C4-2B (cell line): ENCODE results near the gene TSPAN18.

Source experiments
- H3K27ac ChIP-seq: fragments of 450-650 bp; 2 replicates; pipeline ENCODE4 v1.5.1; 2017
- ZFX ChIP-seq: fragments of 450-650 bp; IDR thresholded peaks from 2 replicates; pipeline ENCODE4 v1.6.1; 2017
- TF ChIP-seq, protein P1 (sequence below): fragments of 450-650 bp; conservative IDR thresholded peaks from 2 replicates; pipeline ENCODE4 v1.5.1; 2017; ENCODE audit warnings: mild to moderate bottlenecking

TSPAN18 gene

GRCh38 chr11:44906649-44907048 is 179.9 kb downstream of the TSPAN18 start:
- H3K27ac ChIP-seq, result no peak overlapping the region
- TF ChIP-seq, protein P1, sequence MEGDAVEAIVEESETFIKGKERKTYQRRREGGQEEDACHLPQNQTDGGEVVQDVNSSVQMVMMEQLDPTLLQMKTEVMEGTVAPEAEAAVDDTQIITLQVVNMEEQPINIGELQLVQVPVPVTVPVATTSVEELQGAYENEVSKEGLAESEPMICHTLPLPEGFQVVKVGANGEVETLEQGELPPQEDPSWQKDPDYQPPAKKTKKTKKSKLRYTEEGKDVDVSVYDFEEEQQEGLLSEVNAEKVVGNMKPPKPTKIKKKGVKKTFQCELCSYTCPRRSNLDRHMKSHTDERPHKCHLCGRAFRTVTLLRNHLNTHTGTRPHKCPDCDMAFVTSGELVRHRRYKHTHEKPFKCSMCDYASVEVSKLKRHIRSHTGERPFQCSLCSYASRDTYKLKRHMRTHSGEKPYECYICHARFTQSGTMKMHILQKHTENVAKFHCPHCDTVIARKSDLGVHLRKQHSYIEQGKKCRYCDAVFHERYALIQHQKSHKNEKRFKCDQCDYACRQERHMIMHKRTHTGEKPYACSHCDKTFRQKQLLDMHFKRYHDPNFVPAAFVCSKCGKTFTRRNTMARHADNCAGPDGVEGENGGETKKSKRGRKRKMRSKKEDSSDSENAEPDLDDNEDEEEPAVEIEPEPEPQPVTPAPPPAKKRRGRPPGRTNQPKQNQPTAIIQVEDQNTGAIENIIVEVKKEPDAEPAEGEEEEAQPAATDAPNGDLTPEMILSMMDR, result no peak
- TF ChIP-seq ZFX, result no peak

GRCh38 chr11:44909557-44909956 is 182.8 kb downstream of the TSPAN18 start:
- no peak for TF ChIP-seq ZFX
- TF ChIP-seq, protein P1, result no peak

GRCh38 chr11:44910591-44910990 is 183.8 kb downstream of the TSPAN18 start:
- TF ChIP-seq ZFX, result no peak
- TF ChIP-seq, protein P1, result no peak
- no peak overlapping the region for H3K27ac ChIP-seq

More at GRCh38 chr11:44909557-44909956, 182.8 kb downstream of the TSPAN18 start:
- no peak overlapping the region for H3K27ac ChIP-seq

DNA sequence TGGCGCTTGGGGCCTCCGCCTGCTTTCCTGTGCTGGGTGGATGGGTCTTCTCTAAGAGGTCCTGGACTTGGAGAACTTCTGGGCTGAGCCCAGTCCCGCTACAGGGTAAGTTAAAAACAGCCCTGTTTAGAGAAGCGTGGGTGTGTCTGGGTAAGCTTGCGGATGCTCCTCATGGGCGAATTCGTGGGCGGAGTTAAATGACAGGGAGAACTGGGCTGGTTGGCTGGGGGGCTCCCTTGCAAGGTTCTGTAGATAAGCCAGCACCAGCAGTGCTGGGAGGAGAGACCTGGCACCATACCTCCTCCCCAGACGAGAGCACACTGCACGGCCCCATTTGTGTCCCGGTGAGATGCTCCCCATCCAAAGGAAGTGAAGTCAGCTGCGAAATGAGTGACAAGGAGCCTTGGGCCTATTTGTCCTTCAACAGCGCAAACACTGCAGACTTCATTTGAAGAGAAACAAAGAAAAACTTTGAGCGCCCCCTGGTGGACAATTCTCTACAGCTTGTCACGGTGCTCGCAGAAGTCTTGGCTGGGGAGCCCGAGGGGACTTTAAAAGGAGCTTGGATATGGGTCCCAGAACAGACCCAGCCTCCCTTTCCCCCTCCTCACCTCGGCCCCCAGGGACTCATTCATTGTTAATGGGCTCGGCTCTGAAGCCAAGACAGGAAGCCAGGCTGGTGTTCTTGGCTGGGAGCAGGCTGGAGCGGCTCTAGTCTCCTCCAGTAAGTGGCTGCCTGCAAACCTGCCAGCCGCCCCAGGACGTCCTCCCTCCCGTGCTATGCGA is 184.5 kb downstream of the TSPAN18 start:
- TF ChIP-seq ZFX, result no peak
- TF ChIP-seq, protein P1, result peak; percentile 84
- no peak overlapping the region for H3K27ac ChIP-seq

GRCh38 chr11:44912270-44912987 is 185.7 kb downstream of the TSPAN18 start:
- TF ChIP-seq, protein P1, result no peak
- no peak overlapping the region for H3K27ac ChIP-seq

GRCh38 chr11:44913502-44913901 is 186.7 kb downstream of the TSPAN18 start:
- H3K27ac ChIP-seq, result no peak overlapping the region
- no peak for TF ChIP-seq ZFX
- TF ChIP-seq, protein P1, result no peak

DNA sequence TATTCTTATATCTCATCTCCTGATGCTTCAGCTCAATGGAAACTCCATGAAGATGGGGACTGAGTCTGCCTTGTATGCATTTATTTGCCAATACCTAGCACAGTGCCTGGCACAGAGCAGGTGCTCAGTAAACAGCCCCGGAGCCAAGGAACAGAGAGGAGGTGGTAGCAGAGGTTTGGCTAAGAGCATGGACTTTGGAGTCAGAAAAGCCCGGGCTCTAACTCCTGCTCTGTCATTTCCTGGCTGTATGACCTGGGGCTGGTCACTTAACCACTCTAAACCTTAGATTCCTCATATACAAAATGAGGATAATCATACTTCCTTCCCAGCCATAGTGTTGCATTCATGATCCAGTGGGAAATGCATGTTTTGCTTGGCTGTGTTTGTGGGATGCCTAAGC is 187.3 kb downstream of the TSPAN18 start:
- TF ChIP-seq, protein P1, result no peak
- TF ChIP-seq ZFX, result no peak
- no peak overlapping the region for H3K27ac ChIP-seq
